GM12874 (cell line): Measurements from ENCODE around the gene NKX1-1.

Experiments used
- CTCF ChIP-seq: IDR thresholded peaks from 2 replicates; pipeline ENCODE4 v1.5.1; 2011; ENCODE audit warnings: low read depth, mild to moderate bottlenecking, control low read depth, low read length, moderate library complexity; ENCODE audit not compliant: insufficient read depth

The NKX1-1 gene

DNA sequence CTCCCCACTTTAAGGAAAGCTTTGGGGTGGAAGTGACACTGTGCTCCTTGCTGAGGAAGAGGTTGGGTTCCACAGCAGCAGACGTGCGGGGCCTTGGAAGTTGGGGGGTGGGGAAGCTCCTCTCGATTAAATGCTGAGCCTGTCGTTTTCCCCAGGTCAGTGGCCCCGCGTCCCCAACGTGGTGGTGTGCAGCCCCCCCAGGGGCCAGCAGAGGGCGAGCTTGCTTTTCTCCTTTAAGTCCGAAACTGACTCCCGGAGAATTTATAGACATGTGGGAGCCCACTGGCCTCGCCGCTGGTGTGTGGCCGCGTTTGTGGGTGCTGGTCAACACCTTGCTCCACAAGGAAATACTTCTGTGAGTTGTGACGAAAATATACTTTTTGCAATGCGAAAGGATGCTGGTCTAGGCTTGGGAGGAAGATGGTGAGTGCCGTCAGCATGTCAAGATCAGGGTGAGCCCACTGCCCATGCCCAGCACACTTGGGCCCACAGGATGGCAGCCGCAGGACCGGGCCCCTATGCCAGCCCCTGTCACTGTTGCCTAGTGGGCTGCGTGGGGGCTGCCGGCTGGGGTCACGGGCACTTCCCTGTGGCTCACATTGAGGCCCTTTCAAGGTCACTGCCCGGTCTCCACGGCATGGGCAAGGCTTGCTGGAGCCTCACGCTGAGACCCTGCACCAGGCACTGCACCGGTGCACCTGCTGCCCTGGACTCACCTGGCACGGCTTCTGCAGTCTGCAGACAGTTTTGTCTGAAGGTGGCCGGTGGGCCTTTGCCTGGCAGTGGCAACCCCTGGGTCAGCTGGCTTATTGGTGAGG, 49.9 kb downstream of the NKX1-1 start:
- peak; percentile 75 for TF ChIP-seq CTCF

- TF ChIP-seq CTCF: no peak
Measured at GRCh38 chr4:1355378-1355777, 50.9 kb downstream of the NKX1-1 start.

DNA sequence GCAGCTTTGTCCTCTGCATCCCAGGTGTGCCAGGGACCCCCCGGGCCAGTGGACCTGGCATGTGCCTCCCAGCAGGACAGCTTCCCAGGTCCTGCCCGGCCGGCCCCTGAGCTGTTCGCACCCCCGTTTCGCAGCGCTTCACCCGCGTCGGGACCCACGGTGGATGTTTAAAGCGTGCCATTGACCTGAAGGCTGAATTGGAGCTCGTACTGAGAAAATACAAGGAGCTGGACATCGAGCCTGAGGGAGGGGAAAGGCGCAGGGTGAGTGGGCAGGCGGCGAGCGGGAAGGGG, 51.3 kb downstream of the NKX1-1 start:
- TF ChIP-seq CTCF: no peak

- no peak for TF ChIP-seq CTCF
Measured at GRCh38 chr4:1354136-1354982, 51.9 kb downstream of the NKX1-1 start.

DNA sequence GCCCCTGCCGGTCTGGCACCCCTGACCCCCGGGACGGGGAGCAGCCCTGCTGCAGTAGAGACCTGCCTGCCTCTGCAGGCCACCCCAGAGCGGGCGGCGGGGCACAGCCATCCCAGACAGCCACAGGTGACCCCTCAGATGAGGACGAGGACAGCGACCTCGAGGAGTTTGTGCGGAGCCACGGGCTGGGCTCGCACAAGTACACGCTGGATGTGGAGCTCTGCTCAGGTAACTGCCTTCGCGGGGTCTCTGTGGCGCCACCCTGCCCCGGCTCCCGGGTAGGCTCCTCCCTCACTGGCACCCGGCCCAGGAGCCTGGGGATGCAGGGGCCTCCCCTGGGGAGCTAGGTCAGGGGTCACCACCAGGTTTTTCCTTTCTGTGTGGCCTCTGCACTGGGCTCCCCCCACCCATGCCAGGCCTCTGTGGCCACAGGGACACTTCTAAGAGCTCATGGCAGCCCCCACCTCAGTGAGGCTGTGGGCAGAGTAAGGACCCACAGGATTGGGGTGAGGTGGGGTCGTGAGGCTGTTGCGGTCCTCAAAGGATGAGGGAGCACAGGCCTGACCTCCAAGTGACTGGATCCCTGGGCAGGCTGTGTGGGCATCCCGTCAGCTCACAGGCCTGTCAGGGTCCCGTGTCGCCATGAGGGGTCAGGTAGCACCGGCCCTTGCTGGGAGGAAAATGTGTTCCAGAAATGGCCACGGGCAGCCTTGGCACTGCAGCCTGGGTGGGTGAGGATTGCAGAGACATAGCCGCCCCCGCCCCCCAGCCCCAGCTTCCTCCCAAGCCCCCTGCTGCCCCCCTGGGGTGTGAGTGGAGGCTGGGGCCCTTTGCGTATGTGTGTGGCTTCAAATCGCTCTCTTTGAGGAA, 52.8 kb downstream of the NKX1-1 start:
- no peak for TF ChIP-seq CTCF
